HG02884 (cell line): ENCODE data around the gene CLBA1.

Experiments
- ATAC-seq: cut with Tn5 transposase; IDR thresholded peaks from one replicate; pipeline ENCODE4 v1.9.1; 2021; ENCODE audit warnings: mild to moderate bottlenecking, moderate library complexity; ENCODE audit not compliant: unreplicated experiment

The CLBA1 gene

GRCh38 chr14:104968541-104969401, 16.8 kb upstream of the CLBA1 start:
- no peak for ATAC-seq

GRCh38 chr14:104969741-104970230, 15.8 kb upstream of the CLBA1 start:
- ATAC-seq: no peak

GRCh38 chr14:104970231-104971068, 15.1 kb upstream of the CLBA1 start:
- no peak for ATAC-seq

- no peak for ATAC-seq
Observed at GRCh38 chr14:104971447-104972240, 13.9 kb upstream of the CLBA1 start.

- no peak for ATAC-seq
Observed at GRCh38 chr14:104972301-104973134, 13.1 kb upstream of the CLBA1 start.

GRCh38 chr14:104973135-104973384, 12.5 kb upstream of the CLBA1 start:
- no peak for ATAC-seq

GRCh38 chr14:104973385-104974145, 12.0 kb upstream of the CLBA1 start:
- no peak for ATAC-seq

- no peak for ATAC-seq
Observed at GRCh38 chr14:104974146-104974541, 11.4 kb upstream of the CLBA1 start.

- no peak for ATAC-seq
Observed at GRCh38 chr14:104974665-104975390, 10.8 kb upstream of the CLBA1 start.

GRCh38 chr14:104975481-104976197, 9.9 kb upstream of the CLBA1 start:
- ATAC-seq: no peak

GRCh38 chr14:104976198-104977007, 9.2 kb upstream of the CLBA1 start:
- ATAC-seq: no peak

GRCh38 chr14:104977008-104977680, 8.4 kb upstream of the CLBA1 start:
- ATAC-seq: no peak

GRCh38 chr14:104977681-104978653, 7.6 kb upstream of the CLBA1 start, which contains the start of gene AHNAK2:
Gene AHNAK2, minus strand, starts transcription at chr14:104978374. Its CDS starts 137 bp downstream, at chr14:104978237.
- ATAC-seq: no peak

- no peak for ATAC-seq
Observed at GRCh38 chr14:104978746-104979691, 6.6 kb upstream of the CLBA1 start.
